Measurements from ENCODE around the gene KCNIP1.

The KCNIP1 gene

DNA sequence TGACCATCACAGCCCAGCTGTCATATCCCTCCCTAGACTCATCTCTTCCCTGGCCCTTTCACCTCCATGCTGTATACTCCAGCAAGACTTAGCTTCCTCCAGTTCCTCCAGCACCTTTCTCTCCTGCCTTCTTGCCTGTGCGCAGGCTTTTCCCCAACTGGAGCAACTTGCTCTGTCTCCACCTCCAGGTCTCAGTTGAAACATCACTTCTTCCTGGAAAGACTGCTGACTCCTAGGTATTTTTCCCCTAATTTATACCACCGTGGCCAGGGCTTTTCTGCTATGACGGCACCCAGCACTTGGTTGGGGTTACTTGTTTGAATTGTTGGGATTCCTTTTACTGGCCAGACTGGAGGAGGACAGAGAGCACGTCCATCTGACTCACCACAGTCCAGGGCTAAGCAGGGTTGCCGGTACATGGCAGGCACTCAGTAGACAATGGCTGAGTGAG is 67.5 kb downstream of the KCNIP1 start:
- peak; percentile 16 for DNase-seq

- DNase-seq: peak; percentile 22
Measured at GRCh38 chr5:170571875-170572852, 68.3 kb downstream of the KCNIP1 start.

DNA sequence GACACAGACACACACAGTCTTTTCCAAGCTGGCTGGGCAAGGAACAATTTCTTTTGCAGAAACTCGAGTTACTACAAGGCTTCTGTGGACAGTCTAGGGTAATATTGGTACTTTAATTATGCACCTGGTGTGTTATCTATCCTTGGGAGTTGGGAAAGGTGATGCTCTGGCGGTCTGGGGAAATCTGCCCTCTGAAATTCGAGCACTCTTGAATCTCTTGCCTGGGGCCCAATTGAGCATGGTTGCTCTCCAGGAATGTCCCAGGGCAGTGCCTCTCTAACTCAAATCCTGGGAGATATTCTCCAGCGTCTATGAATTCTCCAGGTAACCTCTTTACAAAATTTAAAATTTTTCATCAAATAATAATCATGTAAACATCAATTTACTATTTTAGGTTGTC is 69.3 kb downstream of the KCNIP1 start:
- no peak for DNase-seq

- DNase-seq: no peak
Measured at GRCh38 chr5:170573660-170574059, 69.8 kb downstream of the KCNIP1 start.

DNA sequence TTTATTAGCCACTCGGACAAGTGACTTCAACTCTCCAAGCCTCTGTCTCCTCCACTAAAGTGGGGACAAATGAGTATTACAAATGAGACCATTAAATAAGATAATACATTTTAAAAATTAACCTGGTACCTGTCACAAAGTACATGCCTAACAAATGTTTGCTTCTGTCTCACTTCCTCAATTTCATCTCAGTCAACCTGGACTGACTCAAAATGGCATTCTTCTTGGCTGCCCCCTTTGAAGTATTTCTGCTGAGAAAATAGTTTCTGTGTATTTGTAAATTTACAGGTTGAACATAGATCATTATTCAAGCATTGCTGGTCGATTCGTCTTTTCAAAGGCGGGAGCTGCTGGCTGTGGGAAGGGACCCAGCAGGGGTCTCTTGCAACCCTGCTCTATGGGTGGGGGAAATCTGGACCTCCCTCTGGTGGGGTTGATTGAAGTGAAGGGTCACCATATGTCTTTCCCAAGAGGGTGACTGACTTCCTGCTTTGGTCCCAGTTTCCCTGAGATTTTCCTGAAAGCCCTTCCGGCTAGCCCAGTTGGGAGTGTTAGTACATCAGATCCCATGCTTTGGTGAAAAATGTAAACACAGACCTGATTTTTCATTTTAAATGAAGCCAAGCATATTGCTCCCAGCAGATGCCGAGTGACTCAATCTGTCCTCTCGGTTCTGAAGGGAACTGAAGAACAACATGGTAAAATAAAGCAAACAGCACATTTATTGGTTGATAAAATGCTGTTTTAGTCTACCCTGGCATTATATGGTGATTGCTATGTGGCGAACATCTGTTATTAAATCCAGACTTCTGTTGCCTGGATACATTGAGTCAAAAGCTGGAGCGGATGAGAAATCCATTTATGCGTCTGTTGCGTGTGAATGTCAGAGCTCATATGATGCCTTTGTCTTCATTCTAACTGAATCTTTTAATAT is 73.0 kb downstream of the KCNIP1 start:
- peak; percentile 66 for DNase-seq

DNA sequence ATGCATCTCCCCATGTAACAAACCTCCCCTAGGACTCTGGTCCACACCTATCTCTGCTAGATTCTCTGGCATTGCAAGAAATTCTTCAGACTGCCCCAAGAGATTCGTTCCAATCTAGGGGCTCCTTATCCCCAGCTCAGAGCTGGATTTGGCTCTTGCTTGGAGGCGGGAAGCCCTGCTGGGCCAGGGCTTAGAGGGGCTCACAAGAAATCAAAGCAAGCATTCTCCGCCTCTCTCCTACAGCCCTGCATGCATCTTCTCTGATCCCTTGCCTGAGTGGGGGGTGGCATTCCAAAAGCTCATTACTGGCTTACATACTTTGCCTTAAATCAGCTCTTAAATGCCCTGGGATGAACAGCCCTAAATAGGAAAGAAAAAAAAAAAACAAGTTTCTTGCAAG is 75.8 kb downstream of the KCNIP1 start:
- DNase-seq: no peak

DNA sequence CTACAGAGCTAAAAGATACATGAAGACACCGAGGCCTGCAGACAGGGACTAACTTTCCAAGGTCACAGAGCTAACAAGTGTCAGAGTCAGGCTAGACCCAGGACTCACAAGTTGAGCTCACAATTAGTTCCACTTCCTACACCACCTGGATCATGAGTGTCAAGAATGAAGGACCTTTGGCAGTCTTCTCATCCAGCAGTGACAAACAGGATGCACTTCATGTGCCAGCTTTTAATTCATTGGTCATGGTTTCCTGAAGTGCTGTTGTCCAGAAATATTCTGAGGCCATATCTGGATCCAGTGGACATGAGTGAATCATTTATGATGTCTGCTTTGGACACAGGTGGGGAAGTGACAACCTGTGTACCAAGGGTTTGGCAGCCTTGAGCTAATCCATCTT is 77.4 kb downstream of the KCNIP1 start:
- no peak for DNase-seq

DNA sequence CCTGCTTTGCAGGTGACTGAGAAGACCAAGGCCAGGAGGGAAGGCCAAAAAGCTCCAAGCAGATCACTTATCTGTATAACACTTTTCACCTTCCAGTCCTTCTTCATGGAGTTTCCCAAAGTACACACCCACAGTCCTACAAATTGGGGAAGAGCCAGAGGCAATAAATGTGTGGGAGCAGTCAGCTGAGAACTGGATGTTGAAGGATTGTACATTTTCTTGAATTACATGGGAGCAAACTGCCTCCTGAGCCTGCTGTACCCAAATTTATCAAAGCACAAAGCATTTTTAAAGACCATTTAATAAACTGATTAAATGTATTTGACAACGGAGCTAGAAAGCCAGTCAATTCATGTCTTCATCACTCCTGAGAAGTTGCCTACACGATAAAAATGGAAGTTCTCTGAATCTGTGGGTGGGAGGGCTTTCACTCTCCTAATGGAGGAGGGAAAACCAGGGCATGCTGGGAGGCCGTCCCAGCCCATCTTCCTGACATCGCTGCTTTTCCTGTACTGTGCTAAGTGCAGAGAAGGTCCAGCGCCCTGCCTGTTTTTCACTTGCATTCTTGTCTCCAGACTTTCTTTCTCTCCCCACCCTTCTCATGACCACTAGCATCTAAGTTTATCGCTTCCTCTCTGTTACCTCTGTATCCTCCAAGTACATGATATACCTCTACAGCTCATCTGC is 79.0 kb downstream of the KCNIP1 start:
- no peak for DNase-seq

- no peak for DNase-seq
Measured at GRCh38 chr5:170584003-170584402, 80.2 kb downstream of the KCNIP1 start.

DNA sequence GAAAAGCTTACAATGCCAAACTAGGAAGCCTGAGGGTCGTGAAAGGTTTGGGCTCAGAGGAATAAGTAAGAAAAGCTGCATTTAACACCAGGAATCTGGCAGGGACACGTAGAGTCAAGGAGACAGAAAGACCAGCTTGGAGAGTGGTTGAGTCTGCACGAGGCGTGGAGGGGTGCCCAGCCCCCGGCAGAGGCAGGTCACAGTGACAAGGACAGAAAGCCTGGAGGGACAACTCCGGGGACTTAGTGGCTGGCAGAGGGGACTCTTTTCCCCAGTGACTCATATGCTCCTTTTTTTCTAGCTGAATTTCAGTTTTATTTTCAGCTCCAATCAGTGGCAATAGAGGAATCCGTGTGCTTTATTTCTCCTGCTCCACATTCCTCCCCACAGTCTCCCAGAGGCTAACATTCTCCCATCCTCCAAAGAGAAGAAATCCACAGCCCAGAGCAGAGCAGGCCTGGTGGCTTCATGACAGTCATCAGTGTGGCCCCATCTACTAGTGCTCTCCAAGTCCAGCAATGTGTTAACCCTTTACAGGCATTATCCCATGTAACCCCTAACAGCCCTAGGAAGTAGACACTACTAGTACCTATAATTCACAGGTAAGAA is 80.7 kb downstream of the KCNIP1 start:
- no peak for DNase-seq

- DNase-seq: peak; percentile 14
Measured at GRCh38 chr5:170585273-170585948, 81.6 kb downstream of the KCNIP1 start.

- DNase-seq: no peak
Measured at GRCh38 chr5:170587808-170588207, 84.0 kb downstream of the KCNIP1 start.

GRCh38 chr5:170589643-170590042 is 85.8 kb downstream of the KCNIP1 start:
- no peak for DNase-seq

DNA sequence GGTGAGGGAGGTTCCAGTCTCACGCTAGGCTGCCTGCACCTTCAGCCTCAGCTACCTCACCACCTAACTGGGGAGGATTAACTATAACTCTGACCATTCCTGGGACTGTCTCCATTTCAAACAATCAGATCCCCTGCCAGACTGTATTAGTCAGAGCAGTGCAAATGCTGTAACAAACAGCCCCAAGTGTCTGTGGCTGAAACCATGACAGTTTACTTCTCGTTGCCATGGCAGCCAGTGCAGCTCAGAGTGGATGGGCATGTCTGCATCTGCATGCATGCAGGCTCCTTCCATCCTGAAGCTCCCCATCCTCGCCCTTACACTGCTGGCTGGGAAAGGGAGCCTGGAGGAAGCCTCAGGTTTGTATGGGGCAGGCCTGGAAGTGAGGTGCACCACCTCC is 86.7 kb downstream of the KCNIP1 start:
- DNase-seq: no peak

GRCh38 chr5:170591054-170591453 is 87.2 kb downstream of the KCNIP1 start:
- no peak for DNase-seq

GRCh38 chr5:170596482-170597044 is 92.7 kb downstream of the KCNIP1 start:
- no peak for DNase-seq

DNA sequence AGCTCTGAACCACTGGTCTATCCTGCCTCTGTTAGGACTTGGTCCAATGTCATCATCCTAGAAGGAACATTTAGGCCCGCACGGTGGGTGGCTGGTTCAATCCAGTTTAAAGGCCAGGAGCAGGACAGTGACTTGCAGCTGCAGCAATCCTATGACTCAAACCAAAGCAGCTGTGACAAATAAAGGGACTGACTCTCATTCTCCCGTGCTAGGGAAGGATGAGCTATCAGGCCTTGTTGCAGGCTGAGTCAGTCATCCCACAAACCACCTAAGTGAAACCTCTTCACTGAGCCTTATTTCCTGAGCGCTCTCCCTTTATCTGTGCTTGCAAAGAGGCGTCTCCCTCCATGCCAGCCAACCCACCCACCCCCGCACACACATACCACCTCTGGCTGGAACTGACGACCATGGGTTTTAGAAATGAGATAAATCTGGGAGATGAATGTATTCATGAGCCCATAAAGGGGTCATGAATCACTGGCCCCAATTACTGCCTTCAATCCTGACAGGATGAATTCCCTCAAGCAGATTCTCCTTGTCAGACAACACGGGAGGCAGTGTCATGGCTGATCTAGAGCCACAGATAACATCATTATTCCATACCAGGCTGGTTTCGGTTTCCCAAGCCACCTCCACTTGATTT is 93.4 kb downstream of the KCNIP1 start:
- DNase-seq: peak; percentile 30

DNA sequence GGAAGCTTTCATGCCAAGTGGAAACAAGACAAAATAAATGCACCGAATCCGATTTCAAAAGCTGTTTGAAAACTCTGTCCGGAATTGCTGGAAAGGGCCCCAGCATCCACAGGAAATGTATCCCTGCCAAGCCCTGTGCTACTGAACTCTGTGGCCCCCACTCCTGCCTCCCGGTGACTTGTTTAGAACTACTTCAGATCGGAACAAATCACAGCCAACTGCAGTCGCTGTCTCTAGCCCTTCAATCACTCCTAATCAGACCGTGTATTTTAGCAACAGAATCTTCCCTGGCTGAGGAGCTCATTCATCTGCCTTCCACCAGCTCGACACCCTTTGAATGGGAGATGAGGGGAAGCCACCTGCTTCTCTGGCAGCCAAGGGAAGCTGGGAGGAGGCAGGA is 94.1 kb downstream of the KCNIP1 start:
- peak; percentile 28 for DNase-seq

DNA sequence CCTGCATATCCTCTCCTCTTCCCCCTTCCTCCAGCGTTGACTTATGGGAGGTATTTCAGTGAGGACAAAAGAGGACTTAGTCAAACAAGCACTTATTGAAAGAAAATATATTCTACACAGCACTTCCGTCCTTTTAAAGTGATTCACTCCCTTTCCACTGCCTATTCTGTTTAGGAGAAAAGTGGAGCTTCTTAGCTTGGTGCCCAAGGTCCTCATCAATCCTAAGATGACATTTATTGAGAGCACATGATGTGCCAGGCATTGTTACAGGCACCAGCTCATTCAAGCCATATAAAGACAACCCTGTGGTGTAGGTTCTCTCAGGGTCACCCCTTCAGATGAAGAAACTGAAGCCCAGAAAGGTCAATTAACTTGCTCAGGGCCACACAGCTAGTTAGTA is 95.9 kb downstream of the KCNIP1 start:
- no peak for DNase-seq

- DNase-seq: no peak
Measured at GRCh38 chr5:170601619-170602018, 97.8 kb downstream of the KCNIP1 start.

- no peak for DNase-seq
Measured at GRCh38 chr5:170603109-170603508, 99.3 kb downstream of the KCNIP1 start.

Measured in NCI-H2227 treated with DMSO at 0.1 percent for 48 hours (cell line).